HG03064 (cell line): ENCODE results near the gene EXOC1.

Experiments
- ATAC-seq: cut with Tn5 transposase; IDR thresholded peaks from one replicate; pipeline ENCODE4 v1.9.1; 2021; ENCODE audit warnings: low read depth; ENCODE audit not compliant: unreplicated experiment

EXOC1 gene

DNA sequence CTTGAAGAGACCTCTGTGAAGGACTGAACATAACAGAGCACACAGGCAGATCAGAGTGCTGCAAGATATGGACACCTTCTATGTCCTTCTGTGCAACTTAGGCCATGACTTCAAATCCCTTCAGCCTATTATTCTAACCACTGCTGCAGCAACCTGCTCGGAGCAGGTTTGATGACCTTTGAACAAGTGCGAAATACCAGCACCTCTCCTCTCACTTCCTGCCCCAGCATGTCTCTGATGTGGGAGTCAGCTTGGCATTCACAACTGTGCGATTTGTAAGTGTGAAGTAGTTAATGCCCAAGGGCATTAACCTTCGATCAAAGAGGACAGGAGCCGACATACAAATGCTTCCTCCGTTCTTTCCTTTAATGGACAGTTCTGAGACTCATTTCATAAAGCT lies 1.6 kb upstream of the EXOC1 start:
- no peak for ATAC-seq

DNA sequence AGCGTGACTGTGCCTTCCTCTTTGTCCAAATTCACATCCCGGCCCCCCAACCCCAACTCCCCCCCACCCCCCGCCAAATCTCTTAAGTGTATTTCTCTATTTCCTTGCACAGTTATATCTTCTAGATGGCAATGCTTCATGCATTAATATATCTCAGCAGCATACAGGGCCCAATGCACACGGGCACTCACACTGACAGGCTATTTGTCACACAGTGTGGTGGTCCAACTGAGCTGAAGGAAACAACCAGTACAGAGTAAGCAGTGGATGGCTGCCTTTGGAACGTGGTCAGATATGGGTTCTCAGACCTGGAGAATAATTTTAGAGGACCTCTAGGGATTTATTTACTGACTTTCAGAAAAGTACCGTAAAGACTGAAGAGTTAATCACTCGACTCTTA lies 681 bp downstream of the EXOC1 start:
- ATAC-seq = no peak

DNA sequence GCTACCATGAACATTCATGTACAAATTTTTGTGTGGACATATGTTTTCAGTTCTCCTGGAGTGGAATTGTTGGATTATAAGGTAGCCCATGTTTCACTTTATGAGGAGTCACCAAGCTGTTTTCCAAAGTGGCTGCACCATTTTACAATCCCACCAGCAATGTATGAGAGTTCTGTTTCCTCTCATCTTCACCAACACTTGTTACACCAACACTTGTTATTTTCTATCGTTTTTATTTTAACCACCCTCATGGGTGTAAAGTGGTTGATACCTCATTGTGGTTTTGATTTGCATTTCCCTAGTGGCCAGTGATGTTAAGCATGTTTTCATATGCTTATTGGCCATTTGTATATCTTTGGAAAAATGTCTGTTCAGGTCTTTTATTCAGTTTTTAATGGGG lies 4.1 kb downstream of the EXOC1 start:
- ATAC-seq = no peak

DNA sequence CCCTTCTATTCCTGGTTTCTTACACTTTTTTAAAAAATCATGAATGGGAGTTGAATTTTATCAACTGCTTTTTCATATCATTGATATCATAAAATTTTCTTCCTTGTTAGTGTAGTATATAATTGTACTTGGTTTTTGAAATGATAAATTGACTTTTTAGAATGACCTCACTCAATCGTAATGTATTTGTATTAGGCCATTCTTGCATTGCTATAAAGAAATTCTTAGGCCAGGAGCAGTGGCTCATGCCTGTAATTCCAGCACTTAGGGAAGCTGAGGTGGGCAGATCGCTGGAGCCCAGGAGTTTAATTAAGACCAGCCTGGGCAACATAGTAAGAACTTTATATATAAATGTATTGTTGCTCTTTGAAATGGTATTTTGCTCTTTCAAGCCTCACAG lies 6.3 kb downstream of the EXOC1 start:
- ATAC-seq = no peak

DNA sequence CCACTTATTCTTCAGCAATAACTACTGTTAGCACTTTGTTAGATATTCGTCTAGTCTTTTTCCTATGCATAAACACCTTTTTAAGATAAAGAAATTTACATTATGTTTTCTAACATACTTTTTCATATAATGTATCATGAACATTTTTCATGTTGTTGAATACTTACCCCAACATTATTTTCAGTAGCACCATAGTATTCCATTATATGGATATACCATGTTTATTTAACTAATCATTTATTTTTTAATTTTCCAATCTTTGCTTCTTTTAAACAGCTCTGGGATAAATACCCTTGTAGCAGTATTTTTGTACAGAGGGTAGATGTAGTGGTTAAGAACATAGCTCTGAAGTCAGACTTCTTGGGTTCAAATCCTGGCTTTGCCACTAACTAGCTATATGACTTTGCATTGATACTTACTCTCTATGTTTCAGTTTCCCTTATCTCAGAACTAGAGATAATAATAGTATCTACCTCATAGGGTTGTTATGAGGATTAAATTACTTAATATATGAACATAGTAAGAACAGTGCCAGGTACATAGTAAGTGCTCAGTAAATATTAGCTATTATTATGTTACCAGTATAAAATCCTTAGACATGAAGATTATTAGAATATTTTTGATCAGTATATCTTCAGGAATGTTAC lies 11.3 kb downstream of the EXOC1 start:
- no peak for ATAC-seq

DNA sequence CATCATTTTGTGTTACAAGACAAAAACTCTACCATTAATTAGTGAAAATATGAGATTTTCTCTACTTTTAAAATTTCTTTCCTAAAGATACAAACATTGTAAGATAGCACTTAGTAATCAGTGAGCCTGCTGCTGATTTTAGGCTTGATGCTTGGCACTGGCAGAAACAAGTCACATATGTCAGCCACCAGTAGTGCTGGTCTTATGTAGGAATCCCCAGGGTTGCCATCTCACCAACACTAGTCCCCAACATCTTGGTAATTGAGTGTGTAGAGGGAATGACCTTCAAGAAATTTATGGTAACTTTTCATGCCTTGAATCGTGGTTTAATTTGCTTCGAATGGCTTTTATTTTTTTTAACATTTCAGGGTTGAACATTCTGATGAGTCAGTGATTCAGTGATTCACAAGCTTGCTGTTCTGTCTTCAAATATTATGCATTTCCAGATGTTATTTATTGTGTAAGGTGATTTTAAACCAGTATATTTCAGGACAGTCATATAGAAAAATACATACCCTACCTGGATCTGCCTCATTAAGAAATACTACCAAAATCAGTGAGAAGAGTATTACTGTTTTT lies 11.9 kb downstream of the EXOC1 start:
- no peak for ATAC-seq

DNA sequence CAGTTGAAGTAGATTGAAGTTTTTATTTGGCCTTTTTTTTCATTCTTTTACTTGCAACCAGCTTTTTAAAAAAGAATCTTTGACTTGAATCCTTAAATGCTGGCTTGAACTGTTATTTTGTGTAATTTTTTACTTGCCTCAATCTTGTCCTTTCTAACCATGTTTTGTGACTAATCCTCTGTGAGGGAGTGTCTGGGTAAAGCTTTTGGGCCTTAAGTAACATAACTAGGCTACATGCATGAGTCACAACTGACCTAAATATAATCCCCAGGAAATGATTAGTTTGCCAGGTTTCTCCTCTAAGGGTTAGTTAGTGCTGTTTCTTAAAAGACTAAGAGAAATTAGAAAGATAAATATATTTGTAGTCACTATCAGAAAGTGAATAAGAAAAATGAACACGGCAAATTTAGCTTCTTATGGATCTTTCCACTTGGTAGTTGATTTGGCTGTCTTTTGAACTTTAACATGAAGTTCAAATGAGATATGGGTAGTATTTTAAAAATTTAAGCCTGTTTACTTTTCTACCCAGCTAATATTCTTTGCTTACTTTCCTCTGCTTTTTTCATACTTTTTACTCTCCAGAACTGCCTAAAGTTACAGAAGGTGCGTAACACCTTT lies 13.0 kb downstream of the EXOC1 start:
- peak; percentile 81 for ATAC-seq

DNA sequence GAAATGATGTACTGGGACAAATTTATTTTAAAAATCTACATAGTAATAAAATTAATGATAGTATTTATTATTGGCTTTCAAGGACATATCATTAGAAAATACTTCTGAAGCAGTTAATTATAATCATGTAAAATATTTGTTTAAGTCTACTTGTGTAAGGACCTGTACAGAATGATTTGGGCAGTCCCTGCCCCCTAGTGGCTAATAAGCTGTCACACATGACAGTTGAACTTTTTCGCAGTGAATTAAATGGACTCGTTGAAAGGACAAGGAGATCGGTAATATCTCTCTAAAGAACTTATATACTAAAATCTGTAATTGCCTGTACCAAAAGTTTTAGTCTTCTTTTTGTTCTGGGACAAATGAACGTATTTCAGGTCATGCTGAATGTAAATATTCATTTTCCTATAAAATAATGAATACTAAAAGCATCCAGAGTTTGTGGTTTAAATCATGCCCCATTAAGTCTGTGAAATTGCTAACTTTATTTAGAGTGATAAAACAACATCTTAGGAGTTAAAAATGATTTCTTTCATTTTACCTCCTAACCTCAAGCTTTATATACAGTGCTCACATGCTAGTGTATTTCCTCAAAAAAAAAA lies 13.6 kb downstream of the EXOC1 start:
- ATAC-seq = peak; percentile 85

DNA sequence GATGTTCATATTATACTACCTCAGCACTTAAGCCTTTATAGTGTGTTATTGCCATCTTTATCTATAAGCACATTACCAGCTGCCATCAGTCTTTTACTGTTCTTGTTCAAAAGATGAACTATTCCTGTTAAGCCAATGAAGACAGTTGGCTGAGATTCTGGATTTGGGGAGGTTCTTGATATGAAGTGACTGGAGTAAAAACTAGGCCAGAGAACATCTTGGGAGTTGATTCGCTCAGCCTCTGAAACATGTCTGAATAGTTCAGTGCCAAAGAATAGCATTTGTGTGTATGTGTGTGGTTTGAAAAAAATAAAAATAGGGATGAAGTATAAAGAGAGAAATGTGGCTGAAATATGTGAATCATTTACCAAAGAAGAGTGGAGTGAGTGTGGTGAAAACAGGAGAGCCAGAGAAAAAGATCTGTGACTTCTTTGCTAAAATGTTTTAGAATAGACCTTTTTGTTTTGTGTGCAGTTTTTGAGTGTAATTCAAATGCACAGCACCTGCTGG lies 15.2 kb downstream of the EXOC1 start:
- ATAC-seq = no peak

DNA sequence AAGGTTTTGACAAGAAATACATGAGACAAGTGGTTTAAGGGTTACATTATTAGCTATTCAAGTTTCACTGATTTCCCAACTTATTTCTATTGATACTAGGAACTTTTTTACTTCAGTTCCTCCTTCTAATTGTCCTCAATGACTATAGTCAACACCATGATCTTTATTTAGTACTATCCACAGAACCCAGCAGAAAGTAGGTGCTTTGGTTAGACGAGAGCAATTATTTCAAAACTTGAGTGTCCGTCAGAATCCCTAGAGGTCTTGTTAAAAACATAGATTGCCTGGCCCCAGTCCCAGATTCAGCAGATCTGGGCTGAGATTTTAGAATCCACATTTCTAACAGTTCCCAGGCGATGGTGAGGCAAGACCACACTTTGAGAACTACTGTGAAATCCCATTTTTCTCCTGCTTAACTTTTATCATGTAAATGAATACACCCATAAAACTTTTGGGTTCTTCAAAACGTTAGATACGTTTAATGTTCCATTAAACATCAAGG lies 17.9 kb downstream of the EXOC1 start:
- ATAC-seq = no peak

DNA sequence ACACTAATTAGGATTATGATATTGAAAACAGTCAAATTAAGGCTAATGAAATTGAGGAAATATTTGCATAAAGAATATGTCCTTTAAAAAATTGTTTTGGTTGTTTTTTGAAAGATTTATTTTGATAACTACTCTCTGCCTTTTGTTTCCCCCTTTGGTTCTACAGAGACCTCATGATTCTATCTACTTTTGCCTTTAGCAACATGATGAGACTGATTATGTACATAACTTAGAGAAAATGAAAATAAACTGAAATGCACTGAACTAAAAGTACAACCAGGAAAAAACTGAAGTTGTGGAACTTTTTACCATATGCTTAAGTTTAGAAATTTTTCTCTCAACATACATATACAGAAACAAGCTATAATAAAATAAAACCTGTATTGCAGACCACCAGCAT lies 21.4 kb downstream of the EXOC1 start:
- ATAC-seq = no peak

DNA sequence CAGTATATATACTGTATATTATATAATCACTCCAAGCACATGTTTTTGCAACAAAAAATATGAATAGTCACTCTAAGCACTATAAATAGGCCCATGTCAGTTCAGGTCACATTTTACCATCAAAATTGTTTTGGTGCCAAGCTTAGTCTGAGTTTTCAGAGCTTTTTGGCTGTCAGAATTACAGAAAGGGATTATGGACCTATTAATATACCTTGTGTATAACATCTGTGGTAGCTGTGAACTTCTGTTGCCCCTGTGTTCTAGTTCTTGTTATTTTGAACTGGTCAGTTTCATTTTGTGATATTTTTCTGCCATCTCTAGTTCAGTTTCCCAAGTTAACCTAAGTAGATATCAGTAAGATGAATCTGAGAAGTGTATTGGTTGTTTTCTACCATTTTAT lies 22.9 kb downstream of the EXOC1 start:
- ATAC-seq = no peak

DNA sequence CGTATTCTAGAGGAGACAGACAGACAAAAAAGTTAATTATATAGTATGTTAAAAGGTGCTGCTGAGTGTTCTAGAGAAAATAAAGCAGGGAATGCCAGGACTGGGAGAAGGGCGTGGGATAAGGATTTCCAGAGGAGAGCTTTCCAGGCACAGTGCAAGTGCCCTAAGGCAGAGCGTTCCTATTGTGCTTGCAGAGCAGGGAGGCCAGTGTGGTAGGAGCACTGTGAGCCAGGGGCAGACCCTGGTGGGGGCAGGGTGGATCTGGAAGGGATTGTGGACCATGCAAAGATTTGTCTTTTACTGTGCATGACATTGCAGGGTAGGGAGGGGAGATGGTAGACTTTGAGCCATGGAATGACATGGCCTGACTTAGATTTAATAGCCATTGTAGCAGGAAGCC lies 25.8 kb downstream of the EXOC1 start:
- no peak for ATAC-seq

DNA sequence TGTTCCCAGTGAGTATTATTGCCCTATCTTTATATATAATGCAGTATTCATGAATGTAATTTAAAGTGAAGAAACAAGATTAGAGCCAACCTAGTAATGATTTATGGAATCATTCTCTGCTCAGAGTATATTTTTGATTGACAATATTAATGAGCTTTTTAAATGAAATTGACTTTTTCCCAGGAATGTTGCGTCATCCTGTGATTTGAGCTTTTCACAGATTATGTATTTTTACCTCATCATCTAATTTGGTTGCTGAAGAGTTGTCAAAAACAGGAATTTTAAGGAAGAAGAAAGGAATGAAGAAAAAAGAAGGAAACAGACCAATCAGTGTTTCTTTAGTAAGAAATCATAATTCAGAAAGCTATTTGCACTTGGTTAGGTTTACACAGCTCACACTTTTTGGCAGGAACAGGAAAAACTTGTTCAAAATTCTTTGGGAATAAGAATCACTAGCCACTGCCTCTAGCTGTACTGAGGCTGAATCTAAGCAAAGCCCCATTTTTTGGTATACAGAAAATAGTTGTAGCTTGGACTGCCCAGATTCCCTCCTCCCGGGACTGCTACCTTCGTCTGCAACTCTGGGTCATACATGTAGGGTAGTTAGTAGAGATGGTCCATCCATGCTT lies 27.3 kb downstream of the EXOC1 start:
- ATAC-seq = no peak

DNA sequence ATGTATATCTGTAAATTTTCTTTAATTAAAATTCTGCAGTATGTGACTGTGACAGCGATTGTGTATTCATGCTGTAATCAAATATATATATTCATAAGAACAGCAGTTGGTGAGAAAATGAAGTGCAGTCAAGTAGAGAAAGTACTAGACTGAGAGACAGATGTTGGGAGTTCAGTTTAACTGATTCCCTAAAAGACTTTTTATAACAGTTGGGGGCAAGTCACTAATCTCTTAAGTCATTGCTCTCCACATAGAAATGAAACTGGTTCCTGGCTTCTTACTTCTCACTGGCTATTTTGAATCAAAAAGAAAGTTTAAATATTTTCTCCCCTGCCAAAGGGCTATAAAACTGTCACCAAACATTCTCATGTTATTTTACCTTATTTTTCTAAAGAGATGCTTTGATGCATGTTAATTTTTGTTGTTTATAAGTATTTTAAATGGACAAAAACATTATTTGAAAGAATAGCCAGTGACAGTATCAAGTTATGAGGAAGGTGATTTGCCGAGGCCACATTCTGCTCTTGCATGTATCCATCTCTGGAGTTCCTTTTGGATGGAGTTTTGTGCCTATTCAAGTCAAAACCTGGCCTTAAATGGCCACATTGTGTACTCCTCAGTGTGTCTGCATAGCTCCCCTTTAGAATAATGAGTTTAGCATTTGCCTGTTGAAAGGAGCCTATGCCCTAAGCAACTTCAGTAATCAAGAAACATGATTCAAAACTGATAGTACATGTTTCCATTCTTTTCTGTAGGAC lies 30.8 kb downstream of the EXOC1 start:
- ATAC-seq = no peak

DNA sequence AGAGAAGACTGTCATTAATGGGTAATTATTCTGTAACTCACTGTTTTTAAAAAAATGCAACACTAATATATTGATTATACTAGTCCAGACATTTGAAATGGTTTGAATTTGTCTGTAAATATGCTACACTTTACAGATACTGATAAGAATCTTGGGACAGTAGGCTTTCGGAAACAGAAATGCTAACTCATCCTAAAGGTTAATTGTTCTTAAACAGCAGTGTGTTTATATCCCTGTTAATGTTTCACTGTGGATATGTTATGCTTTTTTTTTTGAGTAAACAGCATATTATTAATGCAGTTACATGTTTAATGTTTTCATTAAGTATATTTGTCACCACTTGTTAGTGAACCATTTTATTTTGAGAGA lies 31.4 kb downstream of the EXOC1 start:
- no peak for ATAC-seq

DNA sequence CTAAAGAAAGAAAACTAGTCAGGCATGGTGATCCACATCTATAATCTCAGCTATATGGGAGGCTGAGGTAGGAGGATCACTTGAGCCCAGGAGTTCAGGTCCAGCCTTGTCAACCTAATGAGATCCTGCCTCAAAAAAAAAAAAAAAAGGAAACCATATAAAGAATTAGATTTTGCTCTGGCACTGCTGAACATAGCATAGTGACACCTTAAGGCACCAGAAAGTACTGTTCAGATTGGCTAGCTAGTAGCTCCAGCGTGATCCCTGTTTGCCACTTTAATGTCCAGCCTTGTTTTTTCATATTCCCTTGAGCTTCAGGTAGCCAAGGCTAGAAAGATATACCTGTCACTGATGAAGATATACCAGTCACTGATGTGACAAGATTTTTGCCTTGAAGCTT lies 34.1 kb downstream of the EXOC1 start:
- no peak for ATAC-seq

DNA sequence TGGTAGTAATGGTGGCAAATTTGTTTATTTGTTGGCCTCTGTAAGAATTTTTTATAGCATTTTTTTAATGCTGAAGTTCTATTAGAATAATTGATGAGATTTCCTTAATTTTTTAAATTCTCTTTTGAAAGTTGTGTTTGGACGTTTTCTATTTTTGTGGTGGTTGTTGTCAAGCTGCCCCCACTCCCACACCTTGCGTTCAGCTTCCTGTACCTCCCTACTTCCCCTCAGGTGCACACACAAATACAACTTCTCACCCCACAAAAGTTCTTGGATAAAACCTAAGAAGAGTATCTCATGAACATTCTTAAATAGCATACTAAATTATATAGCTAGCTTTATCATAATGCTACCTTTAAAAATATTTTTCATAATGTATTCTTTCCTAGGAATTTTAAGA lies 38.7 kb downstream of the EXOC1 start:
- ATAC-seq = no peak

DNA sequence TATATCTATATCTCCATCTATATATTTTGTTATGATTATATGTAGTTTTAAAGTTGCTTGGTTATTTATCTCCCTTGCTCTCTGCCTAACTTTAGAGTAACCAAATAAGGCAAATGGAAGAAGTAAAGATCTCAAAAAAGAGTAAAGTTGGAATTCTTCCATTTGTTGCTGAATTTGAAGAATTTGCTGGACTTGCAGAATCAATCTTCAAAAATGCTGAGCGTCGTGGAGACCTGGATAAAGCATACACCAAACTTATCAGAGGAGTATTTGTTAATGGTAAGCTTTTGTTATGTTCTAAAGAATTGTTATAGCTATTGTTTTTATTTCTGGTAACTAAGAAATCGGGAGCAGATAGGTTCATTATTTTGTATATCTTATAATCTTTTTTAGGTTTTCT lies 43.2 kb downstream of the EXOC1 start:
- ATAC-seq = no peak

DNA sequence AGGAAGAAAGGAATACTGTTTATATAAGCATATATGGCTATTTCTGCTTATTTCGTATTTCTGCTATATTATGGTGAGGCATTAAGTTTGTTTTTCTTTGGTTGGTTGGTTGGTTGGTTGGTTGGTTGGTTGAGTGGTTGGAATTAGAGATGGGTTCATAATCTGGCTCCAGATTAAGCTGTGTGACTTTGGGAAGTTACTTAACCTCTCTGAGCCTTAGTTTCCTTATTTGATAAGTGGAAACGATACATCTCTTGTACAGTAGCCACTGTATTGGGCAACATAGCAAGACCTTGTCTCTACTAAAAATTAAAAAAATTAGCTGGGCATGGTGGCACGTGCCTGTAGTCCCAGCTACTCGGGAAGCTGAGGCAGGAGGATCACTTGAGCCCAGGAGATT lies 49.2 kb downstream of the EXOC1 start:
- ATAC-seq = no peak

DNA sequence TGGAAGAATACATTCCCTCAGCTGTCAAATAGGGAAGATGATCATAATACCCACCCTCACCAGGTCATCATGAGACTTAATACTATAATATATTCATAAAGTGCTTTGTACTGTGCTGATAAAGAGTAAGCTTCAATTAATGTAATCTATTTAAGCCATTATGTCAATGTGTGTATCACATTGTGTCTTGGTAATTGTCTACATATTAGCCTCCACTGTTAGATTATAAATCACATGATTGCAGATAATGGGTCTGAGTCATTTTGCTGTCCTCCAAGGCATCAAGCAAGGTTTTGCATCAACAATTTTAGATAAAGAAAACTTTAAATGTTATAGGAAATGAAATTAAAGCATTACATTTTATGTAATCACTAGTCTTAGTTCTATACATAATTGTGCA lies 50.1 kb downstream of the EXOC1 start:
- no peak for ATAC-seq
